Parathyroid adenoma (tissue), 2 donors: ENCODE data around the gene FBXL4.

Experiments
- H2AFZ ChIP-seq: fragments of 300-600 bp; sonication (generic); one replicate; pipeline ENCODE4 v1.7.0; 2017; ENCODE audit warnings: antibody characterized with exemption, mild to moderate bottlenecking
- H3K27ac ChIP-seq: fragments of 300-600 bp; sonication (generic); one replicate; pipeline ENCODE4 v1.7.0; 2017
- H3K27me3 ChIP-seq: fragments of 300-600 bp; sonication (generic); one replicate; pipeline ENCODE4 v1.7.0; 2017; ENCODE audit warnings: low read length; ENCODE audit not compliant: control insufficient read depth, insufficient read depth
- H3K36me3 ChIP-seq: fragments of 300-600 bp; sonication (generic); one replicate; pipeline ENCODE4 v1.7.0; 2017; ENCODE audit warnings: low read length; ENCODE audit not compliant: control insufficient read depth, insufficient read depth
- H3K4me1 ChIP-seq: fragments of 300-600 bp; sonication (generic); one replicate; pipeline ENCODE4 v1.7.0; 2017; ENCODE audit warnings: control low read depth
- H3K4me2 ChIP-seq: fragments of 300-600 bp; sonication (generic); one replicate; pipeline ENCODE4 v1.7.0; 2017; ENCODE audit warnings: low read length
- H3K4me3 ChIP-seq: fragments of 300-600 bp; sonication (generic); one replicate; pipeline ENCODE4 v1.7.0; 2017; ENCODE audit warnings: low read depth, low read length
- H3K79me2 ChIP-seq: fragments of 300-600 bp; sonication (generic); one replicate; pipeline ENCODE4 v1.7.0; 2017; ENCODE audit warnings: control low read depth
- H3K9ac ChIP-seq: fragments of 300-600 bp; sonication (generic); one replicate; pipeline ENCODE4 v1.7.0; 2017; ENCODE audit warnings: mild to moderate bottlenecking
- H3K9me3 ChIP-seq: fragments of 300-600 bp; sonication (generic); one replicate; pipeline ENCODE4 v1.7.0; 2017; ENCODE audit warnings: low read length; ENCODE audit not compliant: control insufficient read depth
- CTCF ChIP-seq: fragments of 300-600 bp; sonication (generic); IDR thresholded peaks from one replicate; pipeline ENCODE4 v1.7.0; 2017; ENCODE audit warnings: antibody characterized with exemption, mild to moderate bottlenecking
- donor health status: primary hyperparathyroidism.

FBXL4 gene

GRCh38 chr6:98831959-98832283, 115.8 kb downstream of the FBXL4 start:
- peaks cover 2% of the 10 kb centered on the region for H3K4me1 ChIP-seq

GRCh38 chr6:98831057-98831958, 116.4 kb downstream of the FBXL4 start:
- Histone ChIP-seq H3K4me2 (no peak overlapping the region), H3K9ac (no peak overlapping the region), H3K36me3 (no peaks in the 10 kb centered on the region), H3K4me3 (no peak overlapping the region), H3K4me1 (peaks cover 2% of the 10 kb centered on the region), H3K27ac (no peak overlapping the region), H3K27me3 (peaks cover 29% of the 10 kb centered on the region), H2AFZ (no peak overlapping the region), H3K9me3 (no peaks in the 10 kb centered on the region), H3K79me2 (no peaks in the 10 kb centered on the region)
- TF ChIP-seq CTCF: no peak

More at GRCh38 chr6:98831959-98832283, 115.8 kb downstream of the FBXL4 start:
- no peaks in the 10 kb centered on the region for H3K36me3 ChIP-seq
- H3K27ac ChIP-seq: no peak overlapping the region
- no peaks in the 10 kb centered on the region for H3K9me3 ChIP-seq
- H3K9ac ChIP-seq: no peak overlapping the region
- no peaks in the 10 kb centered on the region for H3K79me2 ChIP-seq
- H3K4me3 ChIP-seq: no peak overlapping the region
- H3K4me2 ChIP-seq: peak overlapping the region; percentile 84
- no peak overlapping the region for H2AFZ ChIP-seq
- no peak for TF ChIP-seq CTCF
- peaks cover 30% of the 10 kb centered on the region for H3K27me3 ChIP-seq

DNA sequence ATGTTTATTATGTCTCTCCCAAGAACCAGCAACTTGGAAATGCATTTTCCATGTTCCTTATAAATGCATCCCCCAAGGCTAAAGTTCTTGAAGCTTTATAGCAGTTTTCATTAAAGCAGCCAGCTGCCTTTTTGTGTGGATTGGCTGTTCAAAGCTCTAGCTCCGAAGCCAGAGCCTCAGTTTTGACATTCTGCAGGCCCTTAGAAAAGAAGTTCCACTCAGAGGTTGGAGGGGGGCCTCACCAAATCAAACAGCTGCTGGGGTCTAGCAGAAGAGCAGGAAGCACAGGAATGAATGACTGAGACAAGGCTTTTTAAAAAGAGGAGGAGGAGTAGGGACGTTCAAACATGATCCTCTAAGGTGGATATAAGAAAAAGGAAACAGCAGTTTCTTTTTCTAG, 117.6 kb downstream of the FBXL4 start:
- no peak overlapping the region for H3K27ac ChIP-seq
- no peaks in the 10 kb centered on the region for H3K4me1 ChIP-seq
- peaks cover 24% of the 10 kb centered on the region for H3K27me3 ChIP-seq

DNA sequence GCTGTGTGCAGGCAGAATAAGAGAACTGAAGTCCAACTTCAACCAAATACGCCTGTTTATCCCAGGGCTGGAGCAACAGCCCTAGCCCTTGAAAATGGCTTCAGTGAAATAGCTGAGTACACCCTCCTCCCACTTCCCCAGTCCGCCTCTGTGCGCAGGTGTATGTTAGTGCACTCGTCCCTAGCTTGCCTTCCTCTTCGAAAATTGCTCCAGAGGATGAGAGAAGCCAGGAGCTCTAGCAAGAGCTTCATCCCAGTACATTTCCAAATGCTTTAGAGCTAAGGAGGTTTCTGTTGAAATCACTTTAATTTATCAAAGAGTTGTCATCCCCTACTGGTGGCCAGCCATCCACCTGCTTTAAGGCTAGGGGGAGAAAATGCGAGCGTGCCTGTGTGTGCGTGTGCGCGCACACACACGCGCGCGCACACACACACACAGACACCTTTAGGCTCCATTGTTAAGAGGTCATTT, 118.8 kb downstream of the FBXL4 start:
- TF ChIP-seq CTCF: no peak
- no peaks in the 10 kb centered on the region for H3K4me1 ChIP-seq
- H3K27ac ChIP-seq: no peak overlapping the region
- no peak overlapping the region for H3K4me2 ChIP-seq
- H3K79me2 ChIP-seq: no peaks in the 10 kb centered on the region
- no peak overlapping the region for H3K4me3 ChIP-seq
- no peak overlapping the region for H3K9ac ChIP-seq
- no peaks in the 10 kb centered on the region for H3K9me3 ChIP-seq
- H2AFZ ChIP-seq: no peak overlapping the region
- H3K27me3 ChIP-seq: peaks cover 30% of the 10 kb centered on the region
- no peaks in the 10 kb centered on the region for H3K36me3 ChIP-seq

More for the DNA sequence above, 117.6 kb downstream of the FBXL4 start:
- Histone ChIP-seq H3K79me2 (no peaks in the 10 kb centered on the region), H3K9me3 (no peaks in the 10 kb centered on the region), H3K4me3 (no peak overlapping the region), H3K36me3 (no peaks in the 10 kb centered on the region), H3K9ac (no peak overlapping the region), H2AFZ (no peak overlapping the region), H3K4me2 (no peak overlapping the region)
- TF ChIP-seq CTCF: no peak
